IMR-90 (cell line): ENCODE data around the gene TANGO2. TPM values are rescaled to one million over a fixed set of nuclear protein-coding genes. Genes with fewer than 3 reads are reported as not detected.

Source experiments
- ATAC-seq: fragments of 200-7000 bp; cut with Tn5 transposase; 2 replicates; pipeline ENCODE4 v1.9.1; 2020; ENCODE audit warnings: low read depth, mild to moderate bottlenecking, moderate library complexity
- BruUV-seq: library from RNA; stranded (reverse); fragments of 400-500 nt; replicated peaks from 2 replicates; lab custom pipeline; 2021; lab: Mats Ljungman, UMichigan
- CTCF ChIA-PET: fragments of 300-600 bp; formaldehyde crosslinking; extraction: SDS; loops from one replicate; lab custom pipeline; 2021; ENCODE audit warnings: antibody characterized with exemption; lab: Yijun Ruan, JAX
- POLR2A ChIA-PET: fragments of 300-600 bp; sonication (Branson Sonifier 250); formaldehyde crosslinking; loops from one replicate; lab custom pipeline; 2022; ENCODE audit warnings: antibody characterized with exemption; ENCODE audit not compliant: unreplicated experiment; lab: Charles Lee
- DNase-seq: peaks from one replicate; pipeline ENCODE4 v3.0.0; 2013
- H2AFZ ChIP-seq: replicated peaks from 2 replicates; pipeline ENCODE3; 2013; ENCODE audit warnings: low read length, mild to moderate bottlenecking; ENCODE audit not compliant: poor library complexity
- H2AK5ac ChIP-seq: 2 replicates; pipeline ENCODE4 v1.6.1; 2013; ENCODE audit warnings: low read depth, low read length, inconsistent platforms
- H2AK9ac ChIP-seq: replicated peaks from 2 replicates; pipeline ENCODE3; 2013; ENCODE audit warnings: mild to moderate bottlenecking, low read depth, low read length, moderate library complexity; ENCODE audit not compliant: poor library complexity
- H2BK120ac ChIP-seq: 2 replicates; pipeline ENCODE4 v1.6.1; 2013; ENCODE audit warnings: low read depth, low read length, inconsistent platforms
- H2BK15ac ChIP-seq: 3 replicates; pipeline ENCODE4 v1.6.1; 2013; ENCODE audit warnings: low read depth, low read length, inconsistent platforms
- H2BK20ac ChIP-seq: 2 replicates; pipeline ENCODE4 v1.6.1; 2013; ENCODE audit warnings: low read depth, mild to moderate bottlenecking, inconsistent platforms, low read length, moderate library complexity
- H2BK5ac ChIP-seq: 2 replicates; pipeline ENCODE4 v1.6.1; 2013; ENCODE audit warnings: mild to moderate bottlenecking, low read depth, low read length, inconsistent platforms; ENCODE audit not compliant: poor library complexity, severe bottlenecking
- H3K14ac ChIP-seq: replicated peaks from 2 replicates; pipeline ENCODE4 v1.6.1; 2013; ENCODE audit warnings: low read depth, low read length, inconsistent platforms
- H3K18ac ChIP-seq: 2 replicates; pipeline ENCODE4 v1.6.1; 2013; ENCODE audit warnings: low read depth, low read length, control low read depth
- H3K23ac ChIP-seq: 2 replicates; pipeline ENCODE4 v1.6.1; 2013; ENCODE audit warnings: low read depth, low read length, inconsistent platforms
- H3K27ac ChIP-seq: 2 replicates; pipeline ENCODE4 v1.5.1; 2013; ENCODE audit warnings: mild to moderate bottlenecking, control low read depth, low read length; ENCODE audit not compliant: insufficient read depth
- H3K27me3 ChIP-seq: 2 replicates; pipeline ENCODE4 v1.6.1; 2013; ENCODE audit warnings: low read length; ENCODE audit not compliant: control insufficient read depth, insufficient read depth
- H3K36me3 ChIP-seq: 2 replicates; pipeline ENCODE4 v1.6.1; 2013; ENCODE audit warnings: low read length, mixed read lengths; ENCODE audit not compliant: control insufficient read depth, insufficient read depth
- H3K4ac ChIP-seq: 2 replicates; pipeline ENCODE4 v1.6.1; 2013; ENCODE audit warnings: low read depth, low read length, inconsistent platforms
- H3K4me1 ChIP-seq: 2 replicates; pipeline ENCODE4 v1.6.1; 2013; ENCODE audit warnings: low read length, mixed read lengths; ENCODE audit not compliant: control insufficient read depth, insufficient read depth
- H3K4me2 ChIP-seq: 2 replicates; pipeline ENCODE4 v1.6.1; 2013; ENCODE audit warnings: low read depth, mild to moderate bottlenecking, control low read depth, low read length, moderate library complexity
- H3K4me3 ChIP-seq: 2 replicates; pipeline ENCODE4 v1.5.1; 2013; ENCODE audit warnings: low read depth, mild to moderate bottlenecking, control low read depth, low read length, moderate library complexity; ENCODE audit not compliant: insufficient read depth
- H3K56ac ChIP-seq: 2 replicates; pipeline ENCODE4 v1.6.1; 2013; ENCODE audit warnings: low read length, inconsistent platforms; ENCODE audit not compliant: insufficient read depth; ENCODE audit errors: extremely low read depth
- H3K79me1 ChIP-seq, 2 experiments: 2 replicates each; pipeline ENCODE4 v1.6.1; 2013; ENCODE audit warnings: low read length in 2 of 2, inconsistent platforms in 1 of 2, low read depth in 1 of 2
- H3K9ac ChIP-seq: 2 replicates; pipeline ENCODE4 v1.6.1; 2013; ENCODE audit warnings: low read depth, low read length, control low read depth
- H3K9me1 ChIP-seq: 2 replicates; pipeline ENCODE4 v1.6.1; 2013; ENCODE audit warnings: low read length, inconsistent platforms; ENCODE audit not compliant: insufficient read depth
- H3K9me3 ChIP-seq: 2 replicates; pipeline ENCODE4 v1.6.1; 2013; ENCODE audit warnings: low read length; ENCODE audit not compliant: control insufficient read depth, insufficient read depth
- H4K20me1 ChIP-seq: 2 replicates; pipeline ENCODE4 v1.6.1; 2013; ENCODE audit warnings: low read length, inconsistent platforms; ENCODE audit not compliant: insufficient read depth
- H4K5ac ChIP-seq: 2 replicates; pipeline ENCODE4 v1.6.1; 2013; ENCODE audit warnings: mild to moderate bottlenecking, low read depth, low read length, control low read depth
- H4K8ac ChIP-seq, 2 experiments: 2 replicates each; pipeline ENCODE4 v1.6.1; 2013; ENCODE audit warnings: low read depth in 2 of 2, low read length in 2 of 2, control low read depth in 1 of 2, inconsistent platforms in 1 of 2
- H4K91ac ChIP-seq: 2 replicates; pipeline ENCODE4 v1.6.1; 2013; ENCODE audit warnings: low read depth, low read length, inconsistent platforms; ENCODE audit not compliant: insufficient read depth
- BHLHE40 ChIP-seq: fragments of 150-350 bp; IDR thresholded peaks from 2 replicates; pipeline ENCODE4 v1.6.1; 2016; ENCODE audit warnings: mild to moderate bottlenecking, low read depth, low read length
- CEBPB ChIP-seq: IDR thresholded peaks from 2 replicates; pipeline ENCODE4 v1.6.1; 2012; ENCODE audit warnings: low read depth, low read length, improper control_type of control experiment
- CHD1 ChIP-seq: IDR thresholded peaks from 2 replicates; pipeline ENCODE4 v1.6.1; 2012; ENCODE audit warnings: low read depth, low read length, improper control_type of control experiment
- CTCF ChIP-seq: conservative IDR thresholded peaks from 2 replicates; pipeline ENCODE4 v1.5.1; 2012; ENCODE audit warnings: mild to moderate bottlenecking, low read depth, low read length, improper control_type of control experiment
- ELK1 ChIP-seq: fragments of 150-350 bp; IDR thresholded peaks from 2 replicates; pipeline ENCODE4 v1.6.1; 2016; ENCODE audit warnings: low read depth, mild to moderate bottlenecking, low read length, moderate library complexity, borderline replicate concordance
- FOS ChIP-seq: fragments of 150-350 bp; IDR thresholded peaks from 2 replicates; pipeline ENCODE4 v1.6.1; 2016; ENCODE audit warnings: low read depth, low read length
- MAFK ChIP-seq: IDR thresholded peaks from 2 replicates; pipeline ENCODE4 v1.6.1; 2012; ENCODE audit warnings: low read depth, low read length, improper control_type of control experiment
- MAZ ChIP-seq: IDR thresholded peaks from 2 replicates; pipeline ENCODE4 v1.6.1; 2012; ENCODE audit warnings: low read depth, mild to moderate bottlenecking, low read length, improper control_type of control experiment, moderate library complexity, borderline replicate concordance
- MXI1 ChIP-seq: IDR thresholded peaks from 2 replicates; pipeline ENCODE4 v1.6.1; 2012; ENCODE audit warnings: low read depth, mild to moderate bottlenecking, low read length, moderate library complexity, borderline replicate concordance
- NFE2L2 ChIP-seq: fragments of 150-350 bp; IDR thresholded peaks from 2 replicates; pipeline ENCODE4 v1.6.1; 2016; ENCODE audit warnings: low read depth, mild to moderate bottlenecking, low read length
- POLR2A ChIP-seq: IDR thresholded peaks from 2 replicates; pipeline ENCODE4 v1.6.1; 2012; ENCODE audit warnings: mild to moderate bottlenecking, low read depth, low read length
- RAD21 ChIP-seq: IDR thresholded peaks from 2 replicates; pipeline ENCODE4 v1.6.1; 2012; ENCODE audit warnings: low read length, improper control_type of control experiment
- RFX5 ChIP-seq: IDR thresholded peaks from 2 replicates; pipeline ENCODE4 v1.8.0; 2012; ENCODE audit warnings: low read depth, mild to moderate bottlenecking, low read length, moderate library complexity
- SMC3 ChIP-seq: fragments of 150-350 bp; IDR thresholded peaks from 2 replicates; pipeline ENCODE4 v1.6.1; 2016; ENCODE audit warnings: low read depth, mild to moderate bottlenecking, antibody characterized with exemption, low read length, moderate library complexity
- USF2 ChIP-seq: fragments of 150-350 bp; IDR thresholded peaks from 2 replicates; pipeline ENCODE4 v1.6.1; 2017; ENCODE audit warnings: mild to moderate bottlenecking, antibody characterized with exemption, low read length, low read depth
- WGBS, 2 experiments: methylation state at CpG; one replicate each; pipeline versions ENCODE4 v1.1.5 to v1.1.7; 2013; ENCODE audit warnings: missing lambda C conversion rate in 2 of 2; ENCODE audit not compliant: insufficient read length in 1 of 2; ENCODE audit errors: extremely low coverage in 2 of 2; 5-methylcytosine and 5-hydroxymethylcytosine counted together
- dilution Hi-C: fragments of 300-500 bp; cut with HindIII; formaldehyde crosslinking; loops from one replicate; pipeline ENCODE4 v1.14.3; 2018; ENCODE audit warnings: low sequenced_read_pairs; ENCODE audit not compliant: unreplicated experiment
- in situ Hi-C: fragments of 300-500 bp; cut with MboI; formaldehyde crosslinking; loops from 3 replicates; pipeline ENCODE4 v1.14.3; 2019; ENCODE audit warnings: low sequenced_read_pairs, inconsistent platforms, mixed read lengths
- intact Hi-C: fragments of 100-400 bp; cut with micrococcal nuclease; formaldehyde crosslinking; loops from 2 replicates; pipeline ENCODE4 v1.10.0; 2022
- polyA plus RNA-seq, 3 experiments: library from polyadenylated mRNA; depleted of rRNA; stranded (reverse); fragments of >200 nt; gene quantifications; 2 replicates each; pipeline ENCODE4 v1.2.3, GENCODE V29; 2012; ENCODE audit warnings: low replicate concordance in 1 of 3
- total RNA-seq: library from RNA; depleted of rRNA; stranded (reverse); fragments of >200 nt; gene quantifications from 2 replicates; pipeline ENCODE4 v1.2.3, GENCODE V29; 2012

Gene TANGO2
- total and polyA plus RNA-seq, 2 of the 4 experiments (the other 2 are of a cell fraction): 45.1 to 75.1 TPM

DNA sequence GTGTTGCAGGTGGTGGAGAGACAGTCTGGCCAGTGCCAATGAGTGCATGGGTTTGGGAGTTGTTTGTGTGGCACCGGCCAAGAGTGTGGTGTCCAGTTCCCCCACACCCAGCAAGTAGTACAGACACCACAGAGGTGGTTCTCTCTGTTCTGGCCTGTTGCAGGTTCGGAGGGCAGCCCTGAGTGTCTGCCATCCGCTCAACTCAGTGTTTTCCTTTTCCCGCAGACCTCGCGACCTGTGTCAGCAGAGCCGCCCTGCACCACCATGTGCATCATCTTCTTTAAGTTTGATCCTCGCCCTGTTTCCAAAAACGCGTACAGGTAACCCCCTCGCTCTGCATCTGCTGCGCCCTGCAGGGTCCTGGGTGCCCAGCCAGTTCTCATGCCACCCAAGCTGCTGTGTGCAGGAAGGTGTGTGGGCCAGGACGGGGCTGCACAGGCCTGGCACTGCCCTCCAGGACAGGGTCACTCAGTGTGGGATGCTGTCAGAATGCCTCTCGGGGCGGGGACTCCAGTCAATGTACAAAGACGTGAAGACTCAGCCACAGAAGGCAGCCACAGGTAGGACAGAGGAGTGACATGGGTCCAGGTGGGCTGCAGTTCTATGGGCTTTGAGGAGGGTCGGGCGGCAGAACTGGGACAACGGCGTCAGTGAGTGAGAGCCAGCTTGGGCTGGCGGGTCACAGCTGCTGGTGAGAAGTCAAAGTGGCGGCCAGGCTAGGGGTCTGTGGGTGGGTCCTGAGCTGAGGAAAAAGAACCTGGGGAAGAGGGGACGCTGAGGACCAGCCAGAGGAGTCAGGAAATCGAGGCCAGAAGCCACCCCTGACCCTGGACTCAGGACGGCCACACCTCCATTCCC lies 15.9 kb downstream of the TANGO2 start:
- Histone ChIP-seq H3K4me3 (no peak overlapping the region), H4K91ac (no peak overlapping the region), H2AFZ (peak overlapping the region; percentile 19), H3K4me2 (no peak overlapping the region), H4K8ac (no peak overlapping the region), H3K9me1 (peaks cover 10% of the 10 kb centered on the region; the same call in 1 of the 2 replicates), H2BK20ac (no peak overlapping the region), H3K4me1 (peaks cover 3% of the 10 kb centered on the region; the same call in 1 of the 2 replicates), H2AK5ac (no peak overlapping the region), H3K27me3 (no peaks in the 10 kb centered on the region), H4K5ac (no peak overlapping the region), H2BK120ac (no peak overlapping the region), H2BK15ac (no peak overlapping the region), H3K9ac (no peak overlapping the region), H4K20me1 (peaks cover 37% of the 10 kb centered on the region), H2AK9ac (no peak overlapping the region), H3K14ac (no peak overlapping the region), H3K27ac (no peak overlapping the region), H3K4ac (no peak overlapping the region), H3K79me1 (peaks cover 10 to 45% of the 10 kb centered on the region in 2 experiments), H2BK5ac (no peak overlapping the region), H3K56ac (no peak overlapping the region), H3K9me3 (no peaks in the 10 kb centered on the region), H3K36me3 (peaks cover 34% of the 10 kb centered on the region), H3K18ac (no peak overlapping the region), H3K23ac (no peak overlapping the region)
- no peak for ATAC-seq
- dilution Hi-C loops (no loop called here), intact Hi-C loops (no loop called here), in situ Hi-C loops (no loop called here)
- no peak for DNase-seq
- ChIA-PET POLR2A (no interaction called here), CTCF (no interaction called here)
- BruUV-seq: no TSS peak
- WGBS, 2 experiments: 90% methylated on average over 10 of the region's 25 CpGs; no CpG with 5 or more reads in 1 of the 2 experiments
- no peak for TF ChIP-seq RAD21
- TF ChIP-seq CEBPB: no peak
- TF ChIP-seq MXI1: no peak
- no peak for TF ChIP-seq USF2
- no peak for TF ChIP-seq SMC3
- TF ChIP-seq BHLHE40: no peak
- TF ChIP-seq MAFK: no peak
- TF ChIP-seq POLR2A: no peak
- no peak for TF ChIP-seq CTCF
- TF ChIP-seq ELK1: no peak
- no peak for TF ChIP-seq NFE2L2
- no peak for TF ChIP-seq MAZ
- no peak for TF ChIP-seq RFX5
- TF ChIP-seq FOS: no peak
- TF ChIP-seq CHD1: no peak
